Activated naive CD8-positive, alpha-beta T cell treated with anti-CD3 and anti-CD28 coated beads, Interleukin-2, amount 50 U/mL, for 24 hours (primary cell): ENCODE measurements around the gene ANGPTL8.

ENCODE experiments used
- ATAC-seq: fragments of 150-1000 bp; cut with Tn5 transposase; one replicate; pipeline ENCODE4 v1.10.0; 2021
- DNase-seq: peaks from one replicate; pipeline ENCODE4 v3.0.0; 2021
- H3K27ac Mint-ChIP-seq: one replicate; pipeline ENCODE4 v1.8.0; 2021; ENCODE audit warnings: mild to moderate bottlenecking, mixed read lengths
- H3K27me3 Mint-ChIP-seq: one replicate; pipeline ENCODE4 v1.8.0; 2021; ENCODE audit warnings: mixed read lengths
- H3K36me3 Mint-ChIP-seq: one replicate; pipeline ENCODE4 v1.8.0; 2021; ENCODE audit warnings: low read depth, mixed read lengths
- H3K4me1 Mint-ChIP-seq: one replicate; pipeline ENCODE4 v1.8.0; 2021; ENCODE audit warnings: mixed read lengths
- H3K4me3 Mint-ChIP-seq: one replicate; pipeline ENCODE4 v1.8.0; 2021; ENCODE audit warnings: mild to moderate bottlenecking, moderate library complexity, mixed read lengths
- H3K9me3 Mint-ChIP-seq: one replicate; pipeline ENCODE4 v1.8.0; 2021; ENCODE audit warnings: mixed read lengths

ANGPTL8 gene

DNA sequence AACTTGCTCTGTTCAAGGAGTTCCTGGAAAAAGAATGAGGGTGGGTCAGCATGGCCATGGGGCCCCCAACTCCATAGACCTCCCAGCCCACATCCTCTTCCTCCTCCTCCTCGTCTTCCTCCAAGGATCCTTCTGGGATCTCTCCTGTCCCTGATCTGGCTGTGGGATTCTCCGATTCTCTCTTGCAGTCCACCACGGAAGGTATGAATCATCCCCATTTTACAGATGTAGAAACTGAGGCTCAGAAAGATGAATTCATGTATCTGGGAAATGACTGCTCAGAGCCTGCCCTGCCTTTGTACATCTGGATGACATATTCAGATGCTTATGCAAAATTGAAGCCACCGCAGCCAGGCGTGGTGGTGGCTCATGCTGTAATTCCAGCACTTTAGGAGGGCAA lies 39.9 kb upstream of the ANGPTL8 start:
- H3K27ac Mint-ChIP-seq, result no peak overlapping the region
- no peak overlapping the region for H3K4me3 Mint-ChIP-seq
- H3K36me3 Mint-ChIP-seq, result no peaks in the 10 kb centered on the region
- no peaks in the 10 kb centered on the region for H3K9me3 Mint-ChIP-seq
- peaks cover 22% of the 10 kb centered on the region for H3K27me3 Mint-ChIP-seq
- ATAC-seq (no peak), DNase-seq (no peak)
- H3K4me1 Mint-ChIP-seq, result peaks cover 7% of the 10 kb centered on the region

DNA sequence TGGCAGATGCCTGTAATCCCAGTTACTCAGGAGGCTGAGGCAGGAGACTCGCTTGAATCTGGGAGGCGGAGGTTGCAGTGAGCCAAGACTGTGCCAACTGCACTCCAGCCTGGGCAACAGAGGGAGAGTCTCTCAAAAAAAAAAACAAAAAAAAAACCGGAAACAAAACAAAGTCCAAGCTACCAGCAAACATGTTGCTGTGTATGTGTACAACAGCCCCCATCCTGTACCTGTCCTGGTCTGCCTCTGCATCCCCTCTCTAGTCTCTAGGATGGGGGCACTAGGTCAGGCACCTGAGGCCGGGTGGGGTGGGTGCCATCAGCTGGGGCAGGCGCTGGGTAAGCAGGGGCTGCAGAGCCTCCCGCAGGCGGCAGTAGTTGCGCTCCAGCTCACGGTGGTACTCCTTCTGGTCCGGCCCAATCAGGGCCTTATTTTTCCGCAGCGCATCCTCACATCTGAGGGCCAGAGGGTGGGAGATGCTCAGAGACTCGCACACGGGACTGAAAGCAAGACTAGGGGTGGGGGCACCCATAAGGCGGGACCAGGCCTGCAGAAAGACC lies 39.3 kb upstream of the ANGPTL8 start:
- H3K27ac Mint-ChIP-seq, result no peak overlapping the region
- no peak for ATAC-seq
- H3K4me1 Mint-ChIP-seq, result peaks cover 7% of the 10 kb centered on the region
- no peak for DNase-seq
- no peaks in the 10 kb centered on the region for H3K36me3 Mint-ChIP-seq
- H3K4me3 Mint-ChIP-seq, result no peak overlapping the region
- H3K9me3 Mint-ChIP-seq, result no peaks in the 10 kb centered on the region
- H3K27me3 Mint-ChIP-seq, result peaks cover 25% of the 10 kb centered on the region

DNA sequence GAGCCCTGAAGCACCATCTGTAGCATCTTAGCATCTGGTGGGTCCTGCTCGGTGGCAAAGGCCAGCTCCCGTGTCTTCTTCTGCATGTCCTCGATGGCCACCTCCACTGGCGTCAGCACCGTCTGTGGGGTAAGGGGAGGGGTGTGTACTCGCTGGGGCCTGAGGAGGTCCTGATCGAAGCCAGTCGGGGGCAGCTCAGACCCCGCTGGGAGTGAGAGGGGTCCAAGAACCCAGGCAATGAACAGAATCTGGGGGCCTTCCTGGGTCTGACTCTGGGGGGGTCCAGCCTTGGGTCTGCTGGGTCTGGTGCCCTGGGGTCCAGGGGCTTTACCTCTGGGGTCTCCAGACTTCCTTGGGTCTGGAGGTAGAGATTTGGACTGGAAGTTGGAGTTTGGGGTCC lies 38.5 kb upstream of the ANGPTL8 start:
- H3K4me1 Mint-ChIP-seq, result peaks cover 4% of the 10 kb centered on the region
- ATAC-seq, result no peak
- H3K36me3 Mint-ChIP-seq, result no peaks in the 10 kb centered on the region
- no peak for DNase-seq
- H3K9me3 Mint-ChIP-seq, result no peaks in the 10 kb centered on the region
- H3K27ac Mint-ChIP-seq, result no peak overlapping the region
- H3K4me3 Mint-ChIP-seq, result no peak overlapping the region
- peaks cover 19% of the 10 kb centered on the region for H3K27me3 Mint-ChIP-seq

DNA sequence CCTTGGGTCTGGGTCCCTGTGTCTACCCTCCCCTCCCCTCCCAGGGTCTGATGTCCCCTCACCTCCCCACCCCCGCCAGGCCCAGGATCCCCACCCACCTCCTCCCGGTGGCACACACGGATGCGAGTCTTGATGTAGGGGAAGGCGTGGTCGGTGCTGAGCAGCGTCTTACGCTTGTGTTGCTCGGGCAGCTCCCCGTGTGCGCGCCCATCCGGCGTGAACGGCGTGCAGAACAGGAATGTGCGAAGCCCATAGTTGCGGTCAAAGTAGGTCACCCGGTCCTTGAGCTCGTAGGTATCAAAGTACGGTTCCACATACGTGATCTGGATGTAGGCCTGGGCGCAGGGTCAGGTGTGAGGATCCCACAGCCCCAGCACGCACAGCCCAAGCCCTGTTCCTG lies 37.6 kb upstream of the ANGPTL8 start:
- DNase-seq, result no peak
- H3K36me3 Mint-ChIP-seq, result no peaks in the 10 kb centered on the region
- ATAC-seq, result no peak
- H3K27ac Mint-ChIP-seq, result no peak overlapping the region
- H3K4me1 Mint-ChIP-seq, result peaks cover 2% of the 10 kb centered on the region
- H3K4me3 Mint-ChIP-seq, result no peak overlapping the region
- H3K9me3 Mint-ChIP-seq, result no peaks in the 10 kb centered on the region
- H3K27me3 Mint-ChIP-seq, result peaks cover 12% of the 10 kb centered on the region

DNA sequence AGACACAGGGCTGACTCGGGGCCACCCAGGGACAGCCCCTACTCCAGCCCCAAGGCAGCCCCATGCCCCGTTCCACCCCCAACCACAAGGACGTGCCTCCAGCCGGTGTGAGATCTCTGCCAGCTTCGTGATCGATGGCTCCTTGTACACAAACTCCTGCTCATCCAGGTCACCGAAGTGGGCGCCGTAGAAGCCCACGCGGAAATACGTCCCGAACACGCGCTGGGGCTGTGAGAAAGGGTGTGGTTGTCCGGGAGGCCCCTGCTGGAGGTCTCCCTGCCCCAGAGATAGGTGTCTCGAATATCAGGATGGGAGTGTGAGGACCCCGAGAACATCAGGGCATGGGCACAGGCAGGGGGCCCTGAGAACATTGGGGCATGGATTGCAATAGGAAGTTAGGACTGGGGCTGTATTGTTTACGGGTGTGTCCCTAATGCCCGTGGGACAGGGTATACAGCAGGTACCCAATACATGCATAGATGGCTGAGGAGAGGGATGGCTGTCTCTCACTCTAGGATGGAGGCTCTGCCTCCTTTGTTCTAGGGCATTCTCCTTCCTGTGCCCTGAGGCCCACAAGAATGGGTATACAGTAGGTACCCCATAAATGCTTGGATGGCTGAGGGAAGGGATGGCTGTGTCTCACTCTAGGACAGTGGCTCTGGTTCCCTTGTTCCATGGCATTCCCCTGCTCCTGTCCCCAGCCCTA lies 36.8 kb upstream of the ANGPTL8 start:
- DNase-seq (no peak), ATAC-seq (no peak)
- Mint-ChIP-seq H3K4me1 (peaks cover 2% of the 10 kb centered on the region), H3K27ac (no peak overlapping the region), H3K27me3 (peaks cover 12% of the 10 kb centered on the region), H3K4me3 (no peak overlapping the region), H3K36me3 (no peaks in the 10 kb centered on the region), H3K9me3 (no peaks in the 10 kb centered on the region)

DNA sequence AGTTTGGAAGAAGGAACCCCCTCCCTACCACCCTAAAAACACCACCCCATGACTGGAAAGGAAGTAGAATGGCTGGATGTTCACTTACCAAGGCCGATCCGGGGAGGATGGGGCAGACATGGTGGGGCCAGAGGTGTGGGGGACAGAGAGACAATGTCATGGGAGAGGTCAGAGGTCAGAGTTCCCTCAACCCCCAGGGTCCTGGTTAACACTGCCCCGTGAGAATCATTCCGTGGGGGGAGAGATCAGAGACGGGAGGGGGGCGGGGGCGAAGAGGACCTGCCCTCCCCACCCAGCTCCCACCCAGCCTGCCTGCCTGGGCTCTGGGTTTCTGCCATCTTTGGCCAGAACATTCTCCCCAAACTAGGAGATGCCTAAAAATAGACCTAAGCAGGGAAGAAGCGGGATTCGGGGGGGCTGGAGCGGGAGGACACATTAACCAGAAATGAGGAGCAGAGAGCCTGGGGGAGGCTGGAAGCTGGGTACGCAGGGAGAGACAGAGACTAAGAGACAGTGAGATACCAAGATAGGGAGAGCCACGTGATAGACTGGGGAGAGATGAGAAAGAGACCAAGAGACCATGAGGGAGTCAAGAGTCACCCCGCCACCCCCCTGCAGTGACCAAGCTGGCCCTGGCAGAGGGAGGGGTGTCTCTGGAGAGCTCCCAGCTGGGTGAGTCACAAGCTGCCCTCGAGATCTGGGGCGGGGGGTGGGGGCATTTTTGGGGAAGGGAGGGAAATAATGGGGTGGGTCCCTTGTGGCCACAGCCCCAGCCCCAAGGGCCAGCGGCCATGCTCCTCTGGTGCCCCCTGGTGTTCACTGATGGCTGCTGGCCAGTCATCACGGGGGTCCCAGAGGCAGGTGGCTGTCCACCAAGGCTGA lies 36.0 kb upstream of the ANGPTL8 start:
- Mint-ChIP-seq H3K4me3 (no peak overlapping the region), H3K36me3 (no peaks in the 10 kb centered on the region), H3K4me1 (no peaks in the 10 kb centered on the region), H3K9me3 (no peaks in the 10 kb centered on the region), H3K27ac (no peak overlapping the region), H3K27me3 (peaks cover 12% of the 10 kb centered on the region)
- peak; percentile 65 for DNase-seq
- ATAC-seq, result peak; percentile 51

DNA sequence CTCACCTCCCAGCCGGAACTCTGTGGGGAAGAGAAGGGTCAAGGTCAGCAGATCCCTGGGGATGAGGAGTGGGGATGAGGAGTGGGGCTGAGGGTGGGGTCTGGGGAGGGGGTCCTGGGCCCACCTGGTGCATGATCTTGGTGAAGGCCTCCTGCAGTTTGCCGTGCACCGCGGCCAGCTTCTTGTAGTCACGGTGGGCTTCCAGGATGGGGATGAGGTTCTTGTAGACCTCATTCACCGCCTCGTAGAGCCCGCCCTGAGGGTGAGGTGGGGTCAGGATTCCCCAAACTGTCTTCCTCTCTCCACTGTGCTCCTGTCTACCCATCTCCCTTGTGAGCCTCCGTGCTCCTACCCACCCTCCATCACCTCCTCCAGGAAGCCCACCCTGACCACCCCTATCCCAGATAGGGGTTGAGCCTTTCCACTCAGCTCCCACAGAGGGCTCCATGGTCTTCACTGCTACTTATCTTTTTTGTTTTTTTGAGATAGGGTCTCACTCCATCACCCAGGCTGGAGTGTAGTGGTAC lies 35.3 kb upstream of the ANGPTL8 start:
- no peak overlapping the region for H3K27ac Mint-ChIP-seq

DNA sequence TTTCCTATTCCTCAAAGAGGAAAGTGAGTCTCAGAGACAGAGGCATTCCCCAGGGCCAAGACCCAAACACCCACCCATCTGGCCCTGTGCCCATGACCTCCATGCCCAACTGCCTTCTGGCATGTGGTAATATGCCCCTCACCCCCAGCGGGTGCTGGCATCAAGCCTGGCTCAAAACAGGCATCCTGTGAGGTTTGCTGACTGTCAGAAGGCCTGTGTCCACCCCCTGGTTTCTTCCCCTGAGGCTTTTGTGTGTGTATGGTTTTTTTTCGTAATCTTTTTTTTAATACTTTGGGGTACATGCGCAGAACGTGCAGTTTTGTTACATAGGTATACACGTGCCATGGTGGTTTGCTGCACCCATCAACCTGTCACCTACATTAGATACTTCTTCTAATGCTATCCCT lies 34.5 kb upstream of the ANGPTL8 start:
- no peaks in the 10 kb centered on the region for H3K4me1 Mint-ChIP-seq
- no peak for ATAC-seq
- H3K9me3 Mint-ChIP-seq, result no peaks in the 10 kb centered on the region
- H3K4me3 Mint-ChIP-seq, result no peak overlapping the region
- no peak overlapping the region for H3K27ac Mint-ChIP-seq
- no peaks in the 10 kb centered on the region for H3K36me3 Mint-ChIP-seq
- peaks cover 9% of the 10 kb centered on the region for H3K27me3 Mint-ChIP-seq
- no peak for DNase-seq

More for the DNA sequence above, 35.3 kb upstream of the ANGPTL8 start:
- Mint-ChIP-seq H3K27me3 (peaks cover 12% of the 10 kb centered on the region), H3K9me3 (no peaks in the 10 kb centered on the region), H3K4me3 (no peak overlapping the region), H3K36me3 (no peaks in the 10 kb centered on the region), H3K4me1 (no peaks in the 10 kb centered on the region)
- no peak for ATAC-seq
- no peak for DNase-seq

DNA sequence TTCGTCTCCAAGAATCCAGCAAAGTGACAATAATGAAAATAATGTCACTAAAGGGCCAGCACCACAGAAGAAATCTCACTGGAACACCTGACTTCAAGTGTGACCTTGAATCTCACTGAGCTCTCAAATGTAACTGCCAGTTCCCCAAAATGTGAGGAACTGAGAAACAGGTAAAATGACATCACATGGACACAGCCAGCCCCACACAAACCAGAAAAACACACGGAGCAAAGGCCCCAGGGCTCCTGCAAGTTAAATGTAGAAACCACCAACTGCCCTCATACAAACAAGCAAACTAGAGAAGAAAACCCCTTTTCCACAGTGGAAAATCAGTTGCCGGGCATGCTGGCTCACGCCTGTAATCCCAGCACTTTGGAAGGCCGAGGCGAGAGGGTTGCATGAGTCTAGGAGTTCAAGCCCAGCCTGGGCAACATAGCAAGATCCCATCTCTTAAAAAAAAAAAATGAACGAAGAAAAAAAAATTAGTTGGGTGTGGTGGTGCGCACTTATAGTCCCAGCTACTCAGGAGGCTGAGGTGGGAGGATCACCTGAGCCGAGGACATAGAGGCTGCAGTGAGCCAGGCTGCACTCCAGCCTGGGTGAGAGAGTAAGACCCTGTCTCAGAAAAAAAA lies 33.4 kb upstream of the ANGPTL8 start:
- no peak for DNase-seq
- Mint-ChIP-seq H3K9me3 (peaks cover 6% of the 10 kb centered on the region), H3K4me1 (no peaks in the 10 kb centered on the region), H3K27ac (no peak overlapping the region), H3K36me3 (no peaks in the 10 kb centered on the region), H3K27me3 (peaks cover 9% of the 10 kb centered on the region), H3K4me3 (no peak overlapping the region)
- no peak for ATAC-seq

DNA sequence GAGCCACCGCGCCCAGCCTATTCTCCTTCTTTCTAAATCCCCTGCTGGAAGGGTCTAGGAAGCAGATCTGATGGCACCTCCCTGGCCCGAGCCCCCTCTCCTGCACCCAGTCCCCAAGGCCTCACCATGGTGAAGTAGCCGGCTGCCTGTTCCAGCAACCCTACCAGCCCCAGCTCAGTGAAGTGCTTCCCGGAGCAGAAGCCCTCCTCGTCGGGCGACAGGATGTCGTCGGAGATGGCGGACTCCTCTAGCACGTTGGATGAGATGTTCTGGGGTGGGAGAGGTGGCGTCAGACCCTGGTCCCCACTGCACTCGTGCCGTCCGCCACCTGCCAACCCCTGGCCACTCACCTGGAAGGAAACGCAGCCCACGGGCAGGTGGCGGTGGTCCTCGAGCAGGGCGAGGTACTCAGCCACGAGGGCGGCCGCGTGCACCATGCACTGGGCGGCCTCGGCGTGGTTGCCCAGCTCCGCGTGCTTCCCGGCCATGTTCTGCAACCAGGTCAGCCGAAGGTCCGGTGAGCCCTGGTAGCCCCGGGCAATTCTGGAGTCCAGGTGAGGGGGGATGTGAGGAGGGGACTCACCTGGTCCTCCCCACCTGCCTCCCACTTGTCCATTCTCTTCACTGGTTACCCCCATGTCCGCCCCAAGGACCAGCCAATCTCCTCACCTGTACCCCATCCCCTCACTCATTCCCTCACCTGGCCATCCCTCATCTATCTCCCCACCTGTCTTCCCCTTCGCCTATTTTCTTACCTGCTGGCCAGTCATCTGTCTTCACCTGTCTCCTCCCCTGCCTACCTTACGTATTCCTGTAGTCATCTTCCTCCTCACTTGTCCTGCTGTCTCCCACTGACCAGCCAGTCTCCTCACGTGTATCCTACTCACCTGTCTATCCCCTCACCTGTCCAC lies 30.6 kb upstream of the ANGPTL8 start:
- Mint-ChIP-seq H3K36me3 (no peaks in the 10 kb centered on the region), H3K27me3 (peaks cover 5% of the 10 kb centered on the region), H3K9me3 (peaks cover 9% of the 10 kb centered on the region), H3K4me3 (no peak overlapping the region), H3K27ac (no peak overlapping the region), H3K4me1 (no peaks in the 10 kb centered on the region)
- DNase-seq (no peak), ATAC-seq (peak; percentile 28)

DNA sequence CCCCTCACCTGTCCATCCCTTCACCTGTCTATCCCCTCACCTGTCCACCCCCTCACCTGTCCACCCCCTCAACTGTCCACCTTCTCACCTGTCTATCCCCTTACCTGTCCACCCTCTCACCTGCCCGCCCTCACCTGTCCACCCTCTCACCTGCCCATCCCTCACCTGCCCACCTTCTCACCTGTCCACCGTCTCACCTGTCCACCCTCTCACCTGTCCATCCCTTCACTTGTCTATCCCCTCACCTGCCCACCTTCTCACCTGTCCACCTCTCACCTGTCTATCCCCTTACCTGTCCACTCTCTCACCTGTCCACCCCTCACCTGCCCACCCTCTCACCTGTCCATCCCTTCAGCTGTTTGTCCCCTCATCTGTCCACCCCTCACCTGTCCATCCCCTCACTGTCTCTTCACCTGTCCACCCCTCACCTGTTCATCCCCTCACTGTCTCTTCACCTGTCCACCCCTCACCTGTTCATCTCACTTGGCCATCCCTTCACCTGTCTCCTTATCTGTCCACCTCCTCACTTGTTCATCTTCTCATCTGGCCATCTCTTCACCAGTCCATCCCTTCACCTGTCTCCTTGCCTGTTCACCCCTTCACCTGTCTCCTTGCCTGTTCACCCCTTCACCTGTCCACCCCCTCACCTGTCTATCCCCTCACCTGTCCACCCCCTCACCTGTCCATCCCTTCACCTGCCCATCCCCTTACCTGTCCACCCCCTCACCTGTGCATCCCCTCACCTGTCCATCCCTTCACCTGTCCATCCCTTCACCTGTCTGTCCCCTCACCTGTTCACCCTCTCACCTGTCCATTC lies 29.4 kb upstream of the ANGPTL8 start:
- peak overlapping the region; percentile 42 for H3K27ac Mint-ChIP-seq
- no peaks in the 10 kb centered on the region for H3K4me1 Mint-ChIP-seq
- DNase-seq (no peak), ATAC-seq (no peak)
- H3K36me3 Mint-ChIP-seq, result no peaks in the 10 kb centered on the region
- H3K27me3 Mint-ChIP-seq, result peaks cover under 1% of the 10 kb centered on the region
- no peak overlapping the region for H3K4me3 Mint-ChIP-seq
- peaks cover 9% of the 10 kb centered on the region for H3K9me3 Mint-ChIP-seq

DNA sequence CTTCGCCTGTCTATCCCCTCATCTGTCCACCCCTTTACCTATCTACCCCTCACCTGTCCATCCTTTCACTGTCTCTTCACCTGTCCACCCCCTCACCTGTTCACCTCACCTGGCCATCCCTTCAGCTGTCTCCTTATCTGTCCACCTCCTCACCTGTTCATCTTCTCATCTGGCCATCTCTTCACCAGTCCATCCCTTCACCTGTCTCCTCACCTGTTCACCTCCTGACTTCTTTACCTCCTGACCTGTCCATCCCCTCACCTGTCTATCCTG lies 28.8 kb upstream of the ANGPTL8 start:
- no peak for DNase-seq
- Mint-ChIP-seq H3K36me3 (no peaks in the 10 kb centered on the region), H3K4me3 (peak overlapping the region; percentile 26), H3K4me1 (no peaks in the 10 kb centered on the region), H3K27me3 (peaks cover 3% of the 10 kb centered on the region), H3K27ac (no peak overlapping the region), H3K9me3 (peaks cover 9% of the 10 kb centered on the region)
- ATAC-seq, result no peak

DNA sequence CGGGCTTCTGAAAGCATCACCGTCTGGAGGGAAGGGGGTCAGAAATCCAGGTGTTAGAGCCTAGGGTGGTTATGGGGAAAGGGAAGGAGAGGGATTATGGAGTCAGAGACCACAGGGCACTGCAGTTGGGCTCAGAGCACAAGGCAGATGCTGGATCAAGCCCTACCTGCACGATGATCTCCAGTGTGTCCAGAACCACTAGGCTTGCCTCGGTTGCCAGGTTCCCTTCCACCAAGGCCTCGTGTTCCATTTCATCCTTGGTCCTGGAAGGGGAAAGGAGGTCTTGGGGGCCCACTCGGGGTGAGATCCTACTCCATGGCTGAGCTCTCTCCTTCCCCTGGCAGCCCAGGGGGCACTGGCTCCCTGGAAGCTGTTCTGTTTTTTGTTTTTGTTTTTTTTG lies 25.0 kb upstream of the ANGPTL8 start:
- Mint-ChIP-seq H3K27me3 (peaks cover 6% of the 10 kb centered on the region), H3K4me1 (no peaks in the 10 kb centered on the region), H3K9me3 (peaks cover 9% of the 10 kb centered on the region), H3K36me3 (no peaks in the 10 kb centered on the region), H3K4me3 (no peak overlapping the region), H3K27ac (no peak overlapping the region)
- ATAC-seq (no peak), DNase-seq (no peak)
